ENCODE measurements around the gene ADRA2C.
"Not testable (repeated sequence)": the region's sequence is repeated elsewhere in the genome, so short reads cannot be mapped to it uniquely, and the experiment has no call there.

Gene ADRA2C

GRCh38 chr4:3812211-3812934 is 46.2 kb downstream of the ADRA2C start:
- Histone ChIP-seq H3K27ac (no peak overlapping the region), H3K4me3 (no peak overlapping the region), H3K9me3 (no peaks in the 10 kb centered on the region), H3K4me1 (no peaks in the 10 kb centered on the region), H3K36me3 (no peaks in the 10 kb centered on the region), H3K27me3 (peaks cover 0 to 48% of the 10 kb centered on the region in 2 donors)
- no peak for TF ChIP-seq CTCF (IDR thresholded peaks at IDR 0.05)
- no peak for DNase-seq
- intact Hi-C loops (cut with DNase I; ENCODE audit: low total_unique reads): no loop called here

GRCh38 chr4:3813151-3814052 is 47.2 kb downstream of the ADRA2C start:
- H3K27me3 ChIP-seq: peaks cover 0 to 52% of the 10 kb centered on the region in 2 donors
- no peaks in the 10 kb centered on the region for H3K4me1 ChIP-seq
- H3K9me3 ChIP-seq: no peaks in the 10 kb centered on the region
- H3K36me3 ChIP-seq: no peaks in the 10 kb centered on the region
- H3K27ac ChIP-seq: no peak overlapping the region
- TF ChIP-seq CTCF (IDR thresholded peaks at IDR 0.05): no peak
- no peak overlapping the region for H3K4me3 ChIP-seq
- DNase-seq: no peak
- intact Hi-C loops (cut with DNase I; ENCODE audit: low total_unique reads): no loop called here

GRCh38 chr4:3814053-3814570 is 47.9 kb downstream of the ADRA2C start:
- no peak for DNase-seq

GRCh38 chr4:3814838-3815237 is 48.7 kb downstream of the ADRA2C start:
- H3K36me3 ChIP-seq; H3K4me1 ChIP-seq; DNase-seq; intact Hi-C loops (cut with DNase I; ENCODE audit: low total_unique reads); H3K27ac ChIP-seq; H3K9me3 ChIP-seq; H3K4me3 ChIP-seq: not testable (repeated sequence)
- peaks cover 0 to 38% of the 10 kb centered on the region in 2 donors for H3K27me3 ChIP-seq

More at GRCh38 chr4:3814053-3814570, 47.9 kb downstream of the ADRA2C start:
- H3K9me3 ChIP-seq: no peaks in the 10 kb centered on the region
- no peak overlapping the region for H3K27ac ChIP-seq
- H3K36me3 ChIP-seq: no peaks in the 10 kb centered on the region
- peaks cover 0 to 45% of the 10 kb centered on the region in 2 donors for H3K27me3 ChIP-seq
- H3K4me1 ChIP-seq: no peaks in the 10 kb centered on the region
- no peak overlapping the region for H3K4me3 ChIP-seq
- intact Hi-C loops (cut with DNase I; ENCODE audit: low total_unique reads): no loop called here
- TF ChIP-seq CTCF (IDR thresholded peaks at IDR 0.05): no peak

GRCh38 chr4:3816256-3816825 is 50.2 kb downstream of the ADRA2C start:
- intact Hi-C loops (cut with DNase I; ENCODE audit: low total_unique reads): no loop called here
- no peak for TF ChIP-seq CTCF (IDR thresholded peaks at IDR 0.05)
- no peak for DNase-seq
- no peak overlapping the region for H3K4me3 ChIP-seq
- no peaks in the 10 kb centered on the region for H3K9me3 ChIP-seq
- H3K36me3 ChIP-seq: no peaks in the 10 kb centered on the region
- no peak overlapping the region for H3K27ac ChIP-seq
- peaks cover 0 to 40% of the 10 kb centered on the region in 2 donors for H3K27me3 ChIP-seq
- no peaks in the 10 kb centered on the region for H3K4me1 ChIP-seq
